ENCODE results near the gene OCSTAMP.

OCSTAMP gene

GRCh38 chr20:46573788-46574584 is 23.5 kb upstream of the OCSTAMP start:
- TF ChIP-seq, protein P1, sequence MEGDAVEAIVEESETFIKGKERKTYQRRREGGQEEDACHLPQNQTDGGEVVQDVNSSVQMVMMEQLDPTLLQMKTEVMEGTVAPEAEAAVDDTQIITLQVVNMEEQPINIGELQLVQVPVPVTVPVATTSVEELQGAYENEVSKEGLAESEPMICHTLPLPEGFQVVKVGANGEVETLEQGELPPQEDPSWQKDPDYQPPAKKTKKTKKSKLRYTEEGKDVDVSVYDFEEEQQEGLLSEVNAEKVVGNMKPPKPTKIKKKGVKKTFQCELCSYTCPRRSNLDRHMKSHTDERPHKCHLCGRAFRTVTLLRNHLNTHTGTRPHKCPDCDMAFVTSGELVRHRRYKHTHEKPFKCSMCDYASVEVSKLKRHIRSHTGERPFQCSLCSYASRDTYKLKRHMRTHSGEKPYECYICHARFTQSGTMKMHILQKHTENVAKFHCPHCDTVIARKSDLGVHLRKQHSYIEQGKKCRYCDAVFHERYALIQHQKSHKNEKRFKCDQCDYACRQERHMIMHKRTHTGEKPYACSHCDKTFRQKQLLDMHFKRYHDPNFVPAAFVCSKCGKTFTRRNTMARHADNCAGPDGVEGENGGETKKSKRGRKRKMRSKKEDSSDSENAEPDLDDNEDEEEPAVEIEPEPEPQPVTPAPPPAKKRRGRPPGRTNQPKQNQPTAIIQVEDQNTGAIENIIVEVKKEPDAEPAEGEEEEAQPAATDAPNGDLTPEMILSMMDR (IDR thresholded peaks at IDR 0.05; ENCODE audit: poor library complexity, severe bottlenecking), result no peak
- no peaks in the 10 kb centered on the region for H3K27me3 ChIP-seq (ENCODE audit: insufficient read depth, poor library complexity, severe bottlenecking)
- DNase-seq (ENCODE audit: low spot score) (peak; percentile 75), ATAC-seq (ENCODE audit: low read depth) (no peak)
- no peaks in the 10 kb centered on the region for H3K9me3 ChIP-seq (ENCODE audit: severe bottlenecking)
- H3K27ac ChIP-seq (ENCODE audit: poor library complexity, severe bottlenecking), result no peak overlapping the region
- no peak overlapping the region for H3K4me3 ChIP-seq (ENCODE audit: severe bottlenecking)
- H3K4me1 ChIP-seq (ENCODE audit: insufficient read depth, poor library complexity, severe bottlenecking), result no peaks in the 10 kb centered on the region
- H3K36me3 ChIP-seq (ENCODE audit: low read depth), result no peaks in the 10 kb centered on the region

DNA sequence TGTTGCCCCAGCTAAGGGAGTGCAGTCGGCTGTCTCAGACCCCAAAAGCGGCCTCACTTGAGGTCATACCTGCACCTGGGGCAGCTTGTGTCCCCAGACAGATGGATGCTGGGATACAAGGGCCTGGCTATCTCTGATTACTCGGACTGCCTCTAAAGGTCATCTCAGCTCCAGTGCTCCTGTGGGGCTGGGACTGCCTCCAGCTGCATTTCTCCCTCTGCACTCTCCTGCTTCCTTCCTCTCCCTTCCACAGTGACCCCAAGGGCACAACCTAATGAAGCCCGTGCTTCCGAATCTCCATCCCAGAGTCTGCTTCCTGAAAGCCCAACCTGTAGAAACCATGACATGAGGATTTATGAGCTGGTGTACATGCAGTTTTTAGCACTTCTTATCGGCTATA is 22.8 kb upstream of the OCSTAMP start:
- TF ChIP-seq, protein P1 (IDR thresholded peaks at IDR 0.05; ENCODE audit: poor library complexity, severe bottlenecking), result no peak
- no peaks in the 10 kb centered on the region for H3K9me3 ChIP-seq (ENCODE audit: severe bottlenecking)
- no peaks in the 10 kb centered on the region for H3K36me3 ChIP-seq (ENCODE audit: low read depth)
- no peaks in the 10 kb centered on the region for H3K27me3 ChIP-seq (ENCODE audit: insufficient read depth, poor library complexity, severe bottlenecking)
- no peak overlapping the region for H3K4me3 ChIP-seq (ENCODE audit: severe bottlenecking)
- peak; percentile 55 for DNase-seq (ENCODE audit: low spot score)
- ATAC-seq (ENCODE audit: low read depth), result no peak
- no peak overlapping the region for H3K27ac ChIP-seq (ENCODE audit: poor library complexity, severe bottlenecking)
- H3K4me1 ChIP-seq (ENCODE audit: insufficient read depth, poor library complexity, severe bottlenecking), result no peaks in the 10 kb centered on the region

- ATAC-seq (ENCODE audit: low read depth), result no peak
- Histone ChIP-seq H3K36me3 (ENCODE audit: low read depth) (no peaks in the 10 kb centered on the region), H3K27me3 (ENCODE audit: insufficient read depth, poor library complexity, severe bottlenecking) (no peaks in the 10 kb centered on the region), H3K4me1 (ENCODE audit: insufficient read depth, poor library complexity, severe bottlenecking) (no peaks in the 10 kb centered on the region), H3K9me3 (ENCODE audit: severe bottlenecking) (no peaks in the 10 kb centered on the region), H3K4me3 (ENCODE audit: severe bottlenecking) (no peak overlapping the region), H3K27ac (ENCODE audit: poor library complexity, severe bottlenecking) (no peak overlapping the region)
- DNase-seq (ENCODE audit: low spot score), result no peak
- TF ChIP-seq, protein P1 (IDR thresholded peaks at IDR 0.05; ENCODE audit: poor library complexity, severe bottlenecking), result no peak
Observed at GRCh38 chr20:46572790-46573189, 22.3 kb upstream of the OCSTAMP start.

GRCh38 chr20:46572153-46572552 is 21.7 kb upstream of the OCSTAMP start:
- Histone ChIP-seq H3K27ac (ENCODE audit: poor library complexity, severe bottlenecking) (no peak overlapping the region), H3K9me3 (ENCODE audit: severe bottlenecking) (no peaks in the 10 kb centered on the region), H3K4me3 (ENCODE audit: severe bottlenecking) (no peak overlapping the region), H3K4me1 (ENCODE audit: insufficient read depth, poor library complexity, severe bottlenecking) (no peaks in the 10 kb centered on the region), H3K36me3 (ENCODE audit: low read depth) (no peaks in the 10 kb centered on the region), H3K27me3 (ENCODE audit: insufficient read depth, poor library complexity, severe bottlenecking) (no peaks in the 10 kb centered on the region)
- TF ChIP-seq, protein P1 (IDR thresholded peaks at IDR 0.05; ENCODE audit: poor library complexity, severe bottlenecking), result no peak
- ATAC-seq (ENCODE audit: low read depth) (no peak), DNase-seq (ENCODE audit: low spot score) (peak; percentile 75)

DNA sequence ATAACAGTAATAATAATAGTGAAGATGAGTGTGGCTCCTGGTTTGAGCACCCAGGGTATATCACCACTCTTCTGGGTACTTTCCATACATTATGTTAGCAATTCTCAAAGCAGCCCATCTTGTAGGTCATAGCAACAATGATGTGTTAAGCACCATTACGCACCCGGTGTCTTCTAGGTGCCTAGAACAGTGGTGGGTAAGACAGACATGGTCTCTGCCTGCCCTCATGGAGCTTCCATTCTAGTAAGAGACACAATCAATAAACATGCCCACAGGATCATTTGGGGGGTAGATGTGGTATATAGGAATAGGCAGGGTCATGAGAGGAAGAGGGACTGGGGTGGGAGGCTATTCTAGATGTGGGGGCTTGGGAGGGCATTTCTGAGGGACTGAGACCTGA is 21.0 kb upstream of the OCSTAMP start:
- ATAC-seq (ENCODE audit: low read depth), result no peak

More for the DNA sequence above, 21.0 kb upstream of the OCSTAMP start:
- TF ChIP-seq, protein P1 (IDR thresholded peaks at IDR 0.05; ENCODE audit: poor library complexity, severe bottlenecking), result no peak
- H3K27me3 ChIP-seq (ENCODE audit: insufficient read depth, poor library complexity, severe bottlenecking), result no peaks in the 10 kb centered on the region
- no peak overlapping the region for H3K27ac ChIP-seq (ENCODE audit: poor library complexity, severe bottlenecking)
- H3K36me3 ChIP-seq (ENCODE audit: low read depth), result no peaks in the 10 kb centered on the region
- peak; percentile 50 for DNase-seq (ENCODE audit: low spot score)
- no peaks in the 10 kb centered on the region for H3K9me3 ChIP-seq (ENCODE audit: severe bottlenecking)
- no peaks in the 10 kb centered on the region for H3K4me1 ChIP-seq (ENCODE audit: insufficient read depth, poor library complexity, severe bottlenecking)
- no peak overlapping the region for H3K4me3 ChIP-seq (ENCODE audit: severe bottlenecking)

Measured in RWPE2 (cell line).